WTC11 (cell line): Measurements from ENCODE around the gene KATNBL1. TPM values are rescaled to one million over a fixed set of nuclear protein-coding genes. Genes with fewer than 3 reads are reported as not detected.

ENCODE experiments used
- total RNA-seq: library from RNA; stranded (reverse); gene quantifications from 3 replicates; pipeline ENCODE4 v1.2.3, GENCODE V29; 2021

The KATNBL1 gene
- total RNA-seq, 1 experiment from 2014 or later = 45.8 TPM

Other genes with a start within 250 kb of the KATNBL1 start
- gene CHRM5, start 241.6 kb downstream of the KATNBL1 start, total RNA-seq = not detected in 3 replicates
- 12.4 to 14.0 TPM (median 13.1 TPM) in 3 replicates for gene AVEN, start 170.9 kb downstream of the KATNBL1 start, total RNA-seq
- 31.5 to 34.6 TPM (median 32.1 TPM) in 3 replicates for gene EMC7, start 108.2 kb downstream of the KATNBL1 start, total RNA-seq
- gene PGBD4, start 108.0 kb downstream of the KATNBL1 start, total RNA-seq = 1.1 to 1.2 TPM (median 1.1 TPM) in 3 replicates
- gene EMC4, start 14.9 kb upstream of the KATNBL1 start, total RNA-seq = 96.8 to 102 TPM (median 97.0 TPM) in 3 replicates
- 13.3 to 16.2 TPM (median 14.7 TPM) in 3 replicates for gene SLC12A6, start 127.7 kb upstream of the KATNBL1 start, total RNA-seq
- gene NOP10, start 133.0 kb upstream of the KATNBL1 start, total RNA-seq = 220 to 234 TPM (median 227 TPM) in 3 replicates
- gene NUTM1, start 133.2 kb upstream of the KATNBL1 start, total RNA-seq = 0.46 to 0.69 TPM (median 0.66 TPM) in 3 replicates
- gene LPCAT4, start 157.1 kb upstream of the KATNBL1 start, total RNA-seq = 68.6 to 97.2 TPM (median 70.6 TPM) in 3 replicates
- 37.2 to 41.3 TPM (median 39.8 TPM) in 3 replicates for gene GOLGA8A, start 227.7 kb upstream of the KATNBL1 start, total RNA-seq